Esophagus muscularis mucosa (tissue), 4 donors: Measurements from ENCODE around the gene MTAP. TPM values are rescaled to one million over a fixed set of nuclear protein-coding genes. Genes with fewer than 3 reads are reported as not detected.

Source experiments
- DNase-seq: peaks from one replicate; pipeline ENCODE4 v3.0.0-alpha.2; 2017; ENCODE audit errors: extremely low spot score
- H3K27ac ChIP-seq, 4 donors: fragments of 200-600 bp; sonication (generic); replicated peaks in 1 of 4; 1 replicate in 3 of 4; 2 replicates in 1 of 4; pipeline ENCODE4 v1.5.1; 2016 to 2019; ENCODE audit warnings: mild to moderate bottlenecking in 1 of 4
- H3K27me3 ChIP-seq, 4 donors: fragments of 200-600 bp; sonication (generic); one replicate each; pipeline versions ENCODE4 v1.5.1 to v1.6.0; 2016 to 2019
- H3K36me3 ChIP-seq, 4 donors: fragments of 200-600 bp; sonication (generic); one replicate each; pipeline ENCODE4 v1.5.1; 2016 to 2019
- H3K4me1 ChIP-seq, 4 donors: fragments of 200-600 bp; sonication (generic); one replicate each; pipeline ENCODE4 v1.5.1; 2016 to 2019
- H3K4me3 ChIP-seq, 4 donors: fragments of 200-600 bp; sonication (generic); 1 replicate in 2 of 4; 2 replicates in 2 of 4; pipeline ENCODE4 v1.5.1; 2016 to 2019; ENCODE audit warnings: mild to moderate bottlenecking in 4 of 4, moderate library complexity in 1 of 4
- H3K9me3 ChIP-seq, 4 donors: fragments of 200-600 bp; sonication (generic); 1 replicate in 3 of 4; 2 replicates in 1 of 4; pipeline ENCODE4 v1.5.1; 2016 to 2019
- EP300 ChIP-seq: sonication (generic); formaldehyde crosslinking; IDR thresholded peaks from one replicate; pipeline ENCODE4 v1.6.1; 2017; ENCODE audit warnings: antibody characterized with exemption
- POLR2A ChIP-seq: fragments of 450-650 bp; IDR thresholded peaks from one replicate; pipeline ENCODE4 v1.6.1; 2017; ENCODE audit warnings: antibody characterized with exemption, moderate library complexity, mild to moderate bottlenecking, low read depth
- POLR2AphosphoS5 ChIP-seq, 2 donors: sonication (generic); formaldehyde crosslinking; IDR thresholded peaks; one replicate each; pipeline ENCODE4 v1.6.1; 2017; ENCODE audit warnings: antibody characterized with exemption in 2 of 2
- WGBS: methylation state at CpG from one replicate; pipeline ENCODE4 v1.1.5; 2018; 5-methylcytosine and 5-hydroxymethylcytosine counted together
- intact Hi-C: fragments of 100-400 bp; cut with DNase I; formaldehyde crosslinking; loops from one replicate; pipeline ENCODE4 v1.15.1; 2023
- total RNA-seq, 4 donors: library from RNA; depleted of rRNA; stranded (reverse); fragments of >200 nt; gene quantifications; one replicate each; pipeline versions ENCODE4 v1.1.0 to v1.2.1, GENCODE V29; 2016
- TF ChIP-seq, protein P1 (sequence below), 3 experiments: fragments of 200-600 bp in 2 of 3; fragments of 450-650 bp in 1 of 3; sonication (generic) in 2 of 3; IDR thresholded peaks; one replicate each; pipeline ENCODE4 v1.5.1; 2017 to 2019; ENCODE audit warnings: antibody characterized with exemption in 3 of 3, mild to moderate bottlenecking in 2 of 3, moderate library complexity in 1 of 3

MTAP gene
- total RNA-seq, 4 donors from 2014 or later: 18.1 to 26.0 (median 22.1) TPM

DNA sequence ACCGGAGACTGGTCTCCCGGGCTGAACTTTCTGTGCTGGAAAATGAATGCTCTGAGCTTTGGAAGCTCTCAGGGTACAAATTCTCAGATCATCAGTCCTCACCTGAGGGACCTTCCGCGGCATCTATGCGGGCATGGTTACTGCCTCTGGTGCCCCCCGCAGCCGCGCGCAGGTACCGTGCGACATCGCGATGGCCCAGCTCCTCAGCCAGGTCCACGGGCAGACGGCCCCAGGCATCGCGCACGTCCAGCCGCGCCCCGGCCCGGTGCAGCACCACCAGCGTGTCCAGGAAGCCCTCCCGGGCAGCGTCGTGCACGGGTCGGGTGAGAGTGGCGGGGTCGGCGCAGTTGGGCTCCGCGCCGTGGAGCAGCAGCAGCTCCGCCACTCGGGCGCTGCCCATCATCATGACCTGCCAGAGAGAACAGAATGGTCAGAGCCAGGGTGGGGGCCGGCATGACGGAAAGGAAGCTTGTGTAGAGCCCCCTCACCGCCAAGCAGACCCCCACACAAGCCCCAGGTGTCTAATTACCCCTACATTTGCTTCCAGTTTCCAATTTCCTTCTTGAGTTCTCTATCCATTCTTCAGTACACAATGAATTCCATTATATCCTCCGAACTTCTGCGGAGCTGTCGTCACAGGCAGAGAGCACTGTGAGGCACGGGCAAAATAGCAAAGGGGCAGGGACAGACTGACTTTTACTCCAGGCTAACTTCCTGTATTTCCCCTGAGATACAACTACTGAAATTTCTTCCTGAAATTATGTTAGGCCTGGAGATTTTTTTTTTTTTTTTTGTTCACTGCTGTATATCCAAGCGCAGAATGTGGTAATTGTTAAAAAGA is 168.6 kb downstream of the MTAP start:
- Histone ChIP-seq H3K27me3 (peaks cover 25 to 100% (median 99%) of the 10 kb centered on the region in 4 donors), H3K36me3 (no peaks in the 10 kb centered on the region), H3K4me3 (no peak overlapping the region), H3K4me1 (peaks cover 13 to 46% (median 41%) of the 10 kb centered on the region in 4 donors), H3K27ac (no peak overlapping the region), H3K9me3 (no peaks in the 10 kb centered on the region)
- DNase-seq: no peak
- intact Hi-C loops: no loop called here
- WGBS: 14% methylated on average over 11 of the region's 45 CpGs
- TF ChIP-seq POLR2A (no peak), POLR2AphosphoS5 (IDR thresholded peaks at IDR 0.05) (no peak), EP300 (no peak)
- TF ChIP-seq, protein P1, sequence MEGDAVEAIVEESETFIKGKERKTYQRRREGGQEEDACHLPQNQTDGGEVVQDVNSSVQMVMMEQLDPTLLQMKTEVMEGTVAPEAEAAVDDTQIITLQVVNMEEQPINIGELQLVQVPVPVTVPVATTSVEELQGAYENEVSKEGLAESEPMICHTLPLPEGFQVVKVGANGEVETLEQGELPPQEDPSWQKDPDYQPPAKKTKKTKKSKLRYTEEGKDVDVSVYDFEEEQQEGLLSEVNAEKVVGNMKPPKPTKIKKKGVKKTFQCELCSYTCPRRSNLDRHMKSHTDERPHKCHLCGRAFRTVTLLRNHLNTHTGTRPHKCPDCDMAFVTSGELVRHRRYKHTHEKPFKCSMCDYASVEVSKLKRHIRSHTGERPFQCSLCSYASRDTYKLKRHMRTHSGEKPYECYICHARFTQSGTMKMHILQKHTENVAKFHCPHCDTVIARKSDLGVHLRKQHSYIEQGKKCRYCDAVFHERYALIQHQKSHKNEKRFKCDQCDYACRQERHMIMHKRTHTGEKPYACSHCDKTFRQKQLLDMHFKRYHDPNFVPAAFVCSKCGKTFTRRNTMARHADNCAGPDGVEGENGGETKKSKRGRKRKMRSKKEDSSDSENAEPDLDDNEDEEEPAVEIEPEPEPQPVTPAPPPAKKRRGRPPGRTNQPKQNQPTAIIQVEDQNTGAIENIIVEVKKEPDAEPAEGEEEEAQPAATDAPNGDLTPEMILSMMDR (IDR thresholded peaks at IDR 0.05): no peak

DNA sequence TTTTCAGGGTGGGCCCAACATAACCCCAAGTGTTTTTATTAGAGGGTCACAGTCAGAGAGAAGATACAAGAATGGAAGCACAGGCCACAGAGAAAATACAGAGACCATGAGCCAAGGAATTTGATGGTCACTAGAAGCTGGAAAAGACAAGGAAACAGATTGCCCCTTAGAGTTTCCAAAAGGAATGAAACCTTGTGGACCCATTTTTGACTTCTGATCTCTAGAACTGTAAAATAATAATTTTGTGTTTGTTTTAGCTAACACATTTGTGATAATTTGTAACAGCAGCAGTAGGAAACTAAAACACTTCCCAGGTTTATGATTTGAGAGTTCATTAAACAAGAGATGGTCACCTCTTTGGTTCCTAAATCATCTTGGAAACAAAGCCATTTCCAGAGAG is 169.9 kb downstream of the MTAP start:
- H3K27me3 ChIP-seq: peaks cover 25 to 100% (median 97%) of the 10 kb centered on the region in 4 donors
- peaks cover 13 to 41% (median 38%) of the 10 kb centered on the region in 4 donors for H3K4me1 ChIP-seq

DNA sequence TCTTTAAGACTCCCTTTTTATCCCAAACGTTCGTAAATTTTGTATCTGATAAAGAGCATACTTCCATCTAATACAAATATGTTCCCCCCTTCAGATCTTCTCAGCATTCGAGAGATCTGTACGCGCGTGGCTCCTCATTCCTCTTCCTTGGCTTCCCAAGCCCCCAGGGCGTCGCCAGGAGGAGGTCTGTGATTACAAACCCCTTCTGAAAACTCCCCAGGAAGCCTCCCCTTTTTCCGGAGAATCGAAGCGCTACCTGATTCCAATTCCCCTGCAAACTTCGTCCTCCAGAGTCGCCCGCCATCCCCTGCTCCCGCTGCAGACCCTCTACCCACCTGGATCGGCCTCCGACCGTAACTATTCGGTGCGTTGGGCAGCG is 171.9 kb downstream of the MTAP start:
- no peak for DNase-seq
- TF ChIP-seq POLR2A: no peak
- TF ChIP-seq, protein P1 (IDR thresholded peaks at IDR 0.05): no peak
- TF ChIP-seq EP300: no peak
- no peak for TF ChIP-seq POLR2AphosphoS5 (IDR thresholded peaks at IDR 0.05)
- Histone ChIP-seq H3K9me3 (no peaks in the 10 kb centered on the region), H3K27me3 (peaks cover 25 to 100% (median 82%) of the 10 kb centered on the region in 4 donors), H3K4me1 (peaks cover 13 to 30% (median 26%) of the 10 kb centered on the region in 4 donors), H3K36me3 (no peaks in the 10 kb centered on the region), H3K4me3 (peak overlapping the region; percentile 43 to 57 (median 46)), H3K27ac (no peak overlapping the region)
- WGBS: 3% methylated on average over 21 of the region's 21 CpGs
- intact Hi-C loops: no loop called here

More for the DNA sequence above, 169.9 kb downstream of the MTAP start:
- H3K36me3 ChIP-seq: no peaks in the 10 kb centered on the region
- no peaks in the 10 kb centered on the region for H3K9me3 ChIP-seq
- H3K4me3 ChIP-seq: no peak overlapping the region
- TF ChIP-seq EP300 (no peak), POLR2AphosphoS5 (IDR thresholded peaks at IDR 0.05) (no peak), POLR2A (no peak)
- TF ChIP-seq, protein P1 (IDR thresholded peaks at IDR 0.05): no peak
- intact Hi-C loops: no loop called here
- DNase-seq: no peak
- H3K27ac ChIP-seq: no peak overlapping the region

DNA sequence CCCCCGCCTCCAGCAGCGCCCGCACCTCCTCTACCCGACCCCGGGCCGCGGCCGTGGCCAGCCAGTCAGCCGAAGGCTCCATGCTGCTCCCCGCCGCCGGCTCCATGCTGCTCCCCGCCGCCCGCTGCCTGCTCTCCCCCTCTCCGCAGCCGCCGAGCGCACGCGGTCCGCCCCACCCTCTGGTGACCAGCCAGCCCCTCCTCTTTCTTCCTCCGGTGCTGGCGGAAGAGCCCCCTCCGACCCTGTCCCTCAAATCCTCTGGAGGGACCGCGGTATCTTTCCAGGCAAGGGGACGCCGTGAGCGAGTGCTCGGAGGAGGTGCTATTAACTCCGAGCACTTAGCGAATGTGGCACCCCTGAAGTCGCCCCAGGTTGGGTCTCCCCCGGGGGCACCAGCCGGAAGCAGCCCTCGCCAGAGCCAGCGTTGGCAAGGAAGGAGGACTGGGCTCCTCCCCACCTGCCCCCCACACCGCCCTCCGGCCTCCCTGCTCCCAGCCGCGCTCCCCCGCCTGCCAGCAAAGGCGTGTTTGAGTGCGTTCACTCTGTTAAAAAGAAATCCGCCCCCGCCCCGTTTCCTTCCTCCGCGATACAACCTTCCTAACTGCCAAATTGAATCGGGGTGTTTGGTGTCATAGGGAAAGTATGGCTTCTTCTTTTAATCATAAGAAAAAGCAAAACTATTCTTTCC is 172.4 kb downstream of the MTAP start:
- Histone ChIP-seq H3K4me3 (peak overlapping the region; percentile 43 to 57 (median 46)), H3K4me1 (peaks cover 13 to 30% (median 26%) of the 10 kb centered on the region in 4 donors), H3K36me3 (no peaks in the 10 kb centered on the region), H3K27me3 (peaks cover 24 to 100% (median 76%) of the 10 kb centered on the region in 4 donors), H3K27ac (no peak overlapping the region), H3K9me3 (no peaks in the 10 kb centered on the region)
- WGBS: 2% methylated on average over 20 of the region's 51 CpGs
- intact Hi-C loops: no loop called here
- no peak for DNase-seq
- TF ChIP-seq POLR2AphosphoS5 (IDR thresholded peaks at IDR 0.05) (peak in 1 of 2 donors; percentile 8), POLR2A (no peak), EP300 (no peak)
- TF ChIP-seq, protein P1 (IDR thresholded peaks at IDR 0.05): no peak
